ENCODE data around the gene FARSB. TPM values are rescaled to one million over a fixed set of nuclear protein-coding genes. Genes with fewer than 3 reads are reported as not detected.

FARSB gene
- total RNA-seq, 1 experiment from 2014 or later: 11.0 TPM

DNA sequence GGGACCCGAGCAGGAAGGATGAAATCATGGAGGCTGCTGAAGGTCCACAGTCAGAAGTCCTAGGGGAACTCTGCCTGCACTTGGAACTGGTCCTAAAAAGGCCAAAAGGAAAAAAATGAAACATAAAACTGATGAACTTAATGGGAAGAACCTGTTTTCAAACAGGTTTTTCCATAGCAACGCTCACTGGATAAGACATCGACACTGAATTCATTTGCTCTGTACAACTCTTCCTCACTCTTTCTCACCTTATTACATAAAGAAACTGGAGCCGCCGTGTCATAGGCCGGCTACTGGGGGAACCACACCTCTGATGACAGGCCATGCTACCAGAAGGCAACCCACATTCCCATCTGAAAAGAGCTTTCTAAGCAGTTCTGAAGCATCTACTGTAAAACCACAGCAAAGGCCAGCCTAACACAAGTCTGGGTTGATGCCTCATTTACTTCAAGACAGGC lies 83.6 kb downstream of the FARSB start:
- in situ Hi-C loops (cut with HindIII; ENCODE audit: low sequenced_read_pairs): no loop called here
- no peak for DNase-seq (ENCODE audit: low spot score)

DNA sequence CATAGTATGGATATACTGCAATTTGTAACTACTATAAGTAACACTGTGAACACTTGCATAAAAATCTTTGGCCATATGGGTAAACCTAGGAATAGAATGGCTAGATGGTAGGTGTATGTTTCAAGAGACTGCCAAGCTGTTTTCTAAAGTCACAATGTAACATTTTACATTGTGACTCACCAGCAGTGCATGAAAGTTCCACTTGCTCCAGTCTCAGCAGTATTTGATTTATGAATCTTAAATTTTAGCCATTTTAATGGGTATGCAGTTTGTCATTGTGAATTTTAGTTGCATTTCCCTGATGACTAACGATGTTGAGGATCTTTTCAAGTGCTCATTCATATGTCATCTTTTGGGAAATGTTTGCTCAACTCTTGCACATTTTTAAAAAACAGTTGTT lies 86.1 kb downstream of the FARSB start:
- in situ Hi-C loops (cut with HindIII; ENCODE audit: low sequenced_read_pairs): no loop called here
- no peak for DNase-seq (ENCODE audit: low spot score)

DNA sequence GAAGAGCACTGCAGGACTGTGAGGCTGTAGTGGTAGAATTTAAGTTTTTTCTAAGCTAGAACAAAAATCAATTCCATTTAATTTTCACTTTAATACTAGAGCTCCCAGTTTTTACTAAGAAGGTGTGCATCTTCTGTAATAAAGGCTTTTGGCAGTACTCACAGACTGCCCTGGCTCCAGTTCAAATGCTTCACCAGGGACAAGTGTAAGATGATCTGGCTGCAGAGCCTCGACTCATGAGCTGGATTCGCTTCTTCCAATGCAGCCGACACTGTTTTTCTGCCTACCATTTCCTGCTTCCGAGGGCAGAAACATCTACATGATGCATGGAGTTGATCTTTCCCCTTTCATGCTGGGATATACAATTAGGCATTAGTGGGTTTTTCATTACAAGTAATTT lies 87.0 kb downstream of the FARSB start:
- peak; percentile 87 for DNase-seq (ENCODE audit: low spot score)
- in situ Hi-C loops (cut with HindIII; ENCODE audit: low sequenced_read_pairs): no loop called here

DNA sequence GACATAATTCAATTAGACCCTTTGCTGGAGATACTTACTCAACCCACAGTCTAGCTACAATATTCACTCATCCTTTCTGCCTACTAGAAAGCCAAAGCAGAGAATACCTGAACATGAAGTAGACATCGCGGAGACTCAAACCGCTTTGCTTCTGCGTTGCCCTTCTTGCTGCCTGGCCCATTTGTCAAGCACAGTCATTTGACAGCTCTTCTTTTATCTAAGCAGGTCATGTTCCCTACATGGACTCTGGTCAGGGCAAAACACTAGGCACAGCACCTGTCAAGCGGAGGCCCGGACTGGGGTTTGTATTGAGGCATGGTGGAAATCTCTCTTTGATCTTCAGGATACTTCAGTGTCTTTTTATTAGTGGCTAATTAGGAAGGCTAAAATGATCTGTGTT lies 89.7 kb downstream of the FARSB start:
- in situ Hi-C loops (cut with HindIII; ENCODE audit: low sequenced_read_pairs): no loop called here

DNA sequence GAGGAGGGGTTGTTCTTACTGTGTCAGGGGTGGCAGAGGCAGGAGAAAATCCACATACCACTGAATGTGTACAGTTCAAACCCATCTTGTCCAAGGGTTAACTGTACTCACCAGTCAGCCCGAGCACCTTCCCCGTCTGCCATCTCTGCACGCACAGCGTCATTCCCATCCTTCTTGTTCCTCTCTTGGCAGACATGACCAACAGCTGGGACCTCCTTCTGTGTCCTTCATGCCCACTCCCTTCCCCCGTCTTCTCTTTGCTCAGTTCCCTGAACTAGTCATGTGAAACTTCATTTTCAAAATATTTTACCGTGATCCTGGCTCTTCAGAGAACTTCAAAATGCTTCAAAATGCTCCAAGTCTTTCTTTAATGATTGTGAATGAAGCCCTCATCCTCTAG lies 92.0 kb downstream of the FARSB start:
- no peak for DNase-seq (ENCODE audit: low spot score)
- in situ Hi-C loops (cut with HindIII; ENCODE audit: low sequenced_read_pairs): no loop called here

More for the DNA sequence above, 89.7 kb downstream of the FARSB start:
- no peak for DNase-seq (ENCODE audit: low spot score)

DNA sequence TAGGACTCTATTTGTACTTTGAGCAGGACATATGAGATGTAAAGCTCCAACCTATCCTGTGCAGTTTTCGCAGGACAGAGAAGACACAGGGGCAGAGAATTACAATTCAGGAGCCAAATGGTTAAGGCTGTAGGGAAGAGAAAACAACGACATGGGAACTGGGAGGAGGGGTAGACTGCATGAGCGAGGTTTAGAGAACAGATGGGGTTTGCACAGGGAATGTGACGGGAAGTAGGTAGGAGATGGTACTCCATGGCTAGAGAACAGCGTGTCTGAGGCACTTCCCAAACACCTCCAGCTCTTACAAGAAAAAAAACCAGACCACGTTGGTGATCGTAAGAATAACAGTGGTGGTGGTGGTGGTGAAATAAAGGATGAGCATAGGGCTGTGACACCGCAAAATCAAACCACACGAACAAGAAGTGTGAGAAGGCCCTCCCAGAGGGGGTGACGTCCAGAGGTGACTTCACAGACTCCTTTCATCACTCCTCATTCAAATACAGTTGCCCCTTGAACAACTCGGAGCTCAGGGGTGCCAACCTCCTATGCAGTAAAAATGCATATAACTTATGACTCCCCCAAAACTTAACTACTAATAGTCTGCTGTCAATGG lies 92.7 kb downstream of the FARSB start:
- in situ Hi-C loops (cut with HindIII; ENCODE audit: low sequenced_read_pairs): no loop called here
- DNase-seq (ENCODE audit: low spot score): peak; percentile 54

DNA sequence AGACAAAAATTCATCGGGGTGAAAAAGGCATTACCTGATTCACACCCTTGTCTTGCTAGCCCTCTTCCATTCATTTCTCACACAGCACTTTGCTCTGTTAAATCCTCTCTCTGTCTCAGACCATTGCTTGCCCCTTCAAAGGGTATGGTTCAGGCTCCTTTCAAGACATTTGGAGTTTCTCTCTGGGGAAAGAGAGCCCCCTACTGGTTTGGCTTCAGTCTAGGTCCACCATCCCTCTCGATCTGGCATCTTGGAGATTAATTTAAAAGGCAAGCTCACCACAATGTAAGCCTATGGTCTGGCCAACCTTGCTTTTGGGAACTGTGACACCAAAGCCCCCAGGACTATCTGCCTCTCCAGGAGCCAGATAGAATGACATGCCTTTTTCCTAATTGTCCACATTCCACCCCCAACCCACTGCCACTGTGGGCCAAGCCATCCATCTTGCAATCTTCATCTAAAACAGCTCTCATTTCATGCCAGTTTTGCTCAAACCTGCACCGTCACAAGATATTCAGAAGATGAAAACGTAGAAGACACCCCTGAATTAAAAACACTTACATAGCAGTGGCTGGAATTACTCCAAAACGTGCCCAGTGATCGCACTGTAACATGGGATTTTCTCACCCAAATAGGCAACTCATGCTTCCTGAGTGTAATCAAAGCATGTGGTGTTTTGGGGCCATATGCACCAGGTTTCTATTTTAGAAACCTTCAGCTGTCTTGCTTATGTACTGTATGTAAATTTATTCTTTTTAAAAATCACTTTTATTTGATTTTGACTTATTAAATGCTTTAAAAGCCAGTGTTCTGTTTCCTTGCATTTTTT lies 93.9 kb downstream of the FARSB start:
- in situ Hi-C loops (cut with HindIII; ENCODE audit: low sequenced_read_pairs): no loop called here
- DNase-seq (ENCODE audit: low spot score): peak; percentile 74

DNA sequence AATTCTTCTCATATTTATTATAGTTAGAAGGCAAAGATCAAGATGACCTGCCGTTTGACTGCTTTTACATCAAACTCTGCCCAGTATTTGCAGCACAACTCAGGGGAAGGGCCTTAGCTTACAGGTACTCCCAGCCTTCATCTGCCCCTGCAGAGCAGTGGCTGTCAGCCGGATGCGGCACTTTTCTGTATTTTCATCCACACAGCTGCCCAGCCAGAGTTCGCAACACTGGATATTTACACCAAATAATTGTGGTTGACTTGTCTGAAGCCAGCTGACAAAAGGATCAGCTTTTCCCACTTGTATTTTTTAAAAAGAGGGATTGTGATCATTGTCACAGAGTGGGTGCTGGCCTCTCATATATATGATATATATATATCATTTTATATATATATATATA lies 94.7 kb downstream of the FARSB start:
- in situ Hi-C loops (cut with HindIII; ENCODE audit: low sequenced_read_pairs): no loop called here
- no peak for DNase-seq (ENCODE audit: low spot score)

DNA sequence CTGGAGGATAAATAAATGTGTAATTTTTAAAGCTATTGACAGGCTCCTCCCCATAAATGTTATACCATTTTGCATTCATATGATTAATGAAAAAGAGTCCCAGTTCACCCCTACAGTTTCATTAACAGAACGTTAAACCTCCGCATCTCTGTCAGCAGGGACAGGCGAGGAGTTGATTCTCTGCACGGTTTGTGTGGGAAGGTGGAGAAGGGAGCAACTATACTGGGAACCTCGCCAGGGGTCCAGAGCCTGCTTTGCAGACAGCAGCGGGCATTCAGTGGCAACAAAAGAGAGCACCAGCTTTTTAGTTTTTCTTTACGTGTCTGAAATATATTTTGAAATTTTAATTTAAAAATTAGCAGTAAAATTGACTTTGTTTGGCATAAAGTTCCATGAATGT lies 101.4 kb downstream of the FARSB start:
- DNase-seq (ENCODE audit: low spot score): peak; percentile 30
- in situ Hi-C loops (cut with HindIII; ENCODE audit: low sequenced_read_pairs): no loop called here

DNA sequence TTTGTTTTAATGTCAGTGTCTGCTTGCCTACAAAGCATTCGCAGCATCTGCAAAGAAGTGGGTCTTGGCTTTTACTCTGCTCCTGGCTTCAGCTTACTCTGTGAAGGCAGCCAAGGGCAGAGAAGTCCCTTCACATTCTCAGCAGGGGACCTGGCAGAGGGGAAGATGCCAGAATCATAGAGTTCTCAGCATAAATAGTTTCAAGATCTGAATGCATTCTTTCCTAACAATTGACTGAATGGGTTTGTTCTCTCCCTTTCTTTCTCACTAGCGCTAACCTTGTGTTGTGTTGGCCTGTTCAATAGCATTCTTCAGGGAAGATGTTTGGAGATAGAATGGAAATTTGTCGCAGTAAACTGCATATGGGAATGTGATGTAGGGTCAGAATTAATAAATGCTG lies 106.9 kb downstream of the FARSB start:
- DNase-seq (ENCODE audit: low spot score): peak; percentile 83

DNA sequence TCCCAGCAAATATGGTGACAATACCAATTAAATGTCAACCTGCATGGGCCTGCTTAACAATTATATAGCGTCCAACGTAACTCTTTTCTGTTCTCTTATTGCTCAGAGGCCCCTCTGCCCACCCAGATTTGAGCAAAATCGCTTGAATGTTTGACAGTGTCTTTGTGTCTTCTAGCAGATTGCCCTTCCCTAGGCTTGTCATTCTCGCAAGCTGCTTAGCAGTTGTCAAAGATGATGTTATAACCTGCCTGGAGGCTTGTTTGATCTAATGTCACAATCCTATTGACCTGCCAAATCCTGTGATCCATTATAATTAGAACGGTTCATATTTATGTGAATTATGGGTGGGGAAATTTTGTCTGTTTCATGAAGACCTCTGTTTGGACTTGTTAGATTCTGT lies 108.8 kb downstream of the FARSB start:
- DNase-seq (ENCODE audit: low spot score): no peak
- in situ Hi-C loops (cut with HindIII; ENCODE audit: low sequenced_read_pairs): no loop called here

More for the DNA sequence above, 106.9 kb downstream of the FARSB start:
- in situ Hi-C loops (cut with HindIII; ENCODE audit: low sequenced_read_pairs): no loop called here

DNA sequence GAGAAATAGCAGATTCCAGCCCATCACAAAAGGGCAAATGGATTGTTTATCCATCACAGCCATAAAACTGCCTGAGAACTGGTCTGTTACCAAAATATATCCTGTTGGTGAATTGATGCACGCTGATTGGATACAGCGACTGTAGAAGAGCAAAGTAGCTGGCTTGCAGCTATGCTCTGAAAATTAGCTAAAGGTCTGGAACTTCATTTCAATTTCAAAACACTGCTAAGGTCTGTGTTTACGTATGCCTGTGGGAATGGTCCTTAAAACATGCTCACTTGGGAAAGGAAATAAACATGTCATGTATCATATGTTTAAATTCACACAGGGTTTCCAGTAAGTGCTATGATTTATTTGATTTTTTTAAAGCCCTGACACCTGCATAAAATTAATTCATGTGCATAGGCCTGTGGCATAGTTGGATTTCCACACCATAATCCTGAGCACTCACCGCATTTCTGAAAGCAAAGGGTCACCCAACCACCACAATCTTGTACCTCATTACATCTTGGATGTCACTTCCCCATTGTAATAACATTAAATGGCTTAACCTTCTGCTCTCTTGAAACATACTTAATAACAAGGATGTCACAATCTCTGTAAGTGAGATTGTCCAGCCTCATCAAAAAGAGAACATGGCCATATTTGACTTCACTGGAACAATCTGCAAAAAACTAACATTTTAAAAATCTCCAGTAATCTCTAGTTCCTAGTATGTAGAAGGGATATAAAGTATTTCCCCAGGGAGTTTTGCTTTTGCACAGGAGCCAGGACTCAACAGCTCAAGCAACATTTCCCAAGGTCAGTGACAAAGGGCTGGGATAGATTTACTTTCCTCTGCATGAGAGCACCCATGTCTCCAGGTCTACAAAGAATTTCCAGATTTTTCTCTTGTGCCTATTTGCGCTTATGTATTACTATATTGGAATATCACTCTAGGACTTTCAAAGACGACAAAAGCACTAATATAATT lies 109.8 kb downstream of the FARSB start:
- no peak for DNase-seq (ENCODE audit: low spot score)
- in situ Hi-C loops (cut with HindIII; ENCODE audit: low sequenced_read_pairs): no loop called here

DNA sequence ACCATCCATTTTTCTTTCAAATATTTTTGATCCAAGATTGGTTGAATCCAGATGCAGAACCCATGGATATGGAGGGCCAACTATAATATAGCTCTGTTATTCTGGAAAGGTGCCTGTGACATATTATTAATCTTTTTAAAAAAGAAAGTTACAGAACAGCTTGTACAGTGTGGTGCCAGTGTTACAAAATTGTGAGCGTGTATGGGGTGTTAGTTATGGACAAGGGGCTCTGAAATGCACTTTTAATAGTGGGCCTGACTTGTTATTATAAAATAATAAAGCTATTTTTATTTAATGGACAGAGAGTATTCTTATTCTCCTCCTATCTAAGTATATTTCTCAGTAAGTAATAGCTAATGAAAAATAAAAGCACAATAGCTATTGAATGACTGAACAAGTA lies 111.2 kb downstream of the FARSB start:
- no peak for DNase-seq (ENCODE audit: low spot score)
- in situ Hi-C loops (cut with HindIII; ENCODE audit: low sequenced_read_pairs): no loop called here

DNA sequence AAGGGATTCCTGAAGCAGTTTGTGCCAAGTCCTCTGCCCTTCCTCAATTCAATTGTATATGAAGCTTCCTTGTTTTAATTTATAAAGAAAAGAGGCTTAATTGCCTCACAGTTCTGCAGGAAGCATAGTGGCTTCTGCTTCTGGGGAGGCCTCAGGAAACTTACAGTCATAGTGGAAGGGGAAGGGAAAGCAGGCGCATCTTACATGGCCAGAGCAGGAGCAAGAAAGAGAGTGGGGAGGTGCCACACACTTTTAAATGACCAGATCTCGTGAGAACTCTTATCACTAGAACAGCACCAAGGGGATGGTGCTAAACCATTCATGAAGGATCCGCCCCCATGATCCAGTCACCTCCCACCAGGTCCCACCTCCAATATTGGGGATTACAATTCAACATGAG lies 117.4 kb downstream of the FARSB start:
- no peak for DNase-seq (ENCODE audit: low spot score)
- in situ Hi-C loops (cut with HindIII; ENCODE audit: low sequenced_read_pairs): no loop called here

DNA sequence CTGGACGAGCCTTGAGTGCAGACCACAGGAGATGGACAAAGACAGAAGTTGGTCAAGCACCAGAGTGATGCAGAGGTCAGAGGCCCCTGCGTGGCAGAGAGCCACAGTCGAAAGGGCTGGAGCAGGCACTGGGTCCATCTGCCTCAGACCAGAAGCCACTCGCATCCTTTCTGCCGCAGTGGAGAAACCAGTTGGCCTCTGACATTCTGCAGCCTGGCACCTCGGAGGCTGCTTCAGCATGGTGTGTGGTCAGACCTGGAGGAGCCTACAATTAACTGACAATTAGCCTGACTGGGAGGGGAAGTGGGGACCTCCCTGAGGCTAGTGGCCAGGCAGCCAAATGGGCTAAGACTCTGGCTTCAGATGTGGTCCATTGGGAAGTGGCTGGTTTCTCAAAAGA lies 120.4 kb downstream of the FARSB start:
- peak; percentile 54 for DNase-seq (ENCODE audit: low spot score)
- in situ Hi-C loops (cut with HindIII; ENCODE audit: low sequenced_read_pairs): no loop called here

DNA sequence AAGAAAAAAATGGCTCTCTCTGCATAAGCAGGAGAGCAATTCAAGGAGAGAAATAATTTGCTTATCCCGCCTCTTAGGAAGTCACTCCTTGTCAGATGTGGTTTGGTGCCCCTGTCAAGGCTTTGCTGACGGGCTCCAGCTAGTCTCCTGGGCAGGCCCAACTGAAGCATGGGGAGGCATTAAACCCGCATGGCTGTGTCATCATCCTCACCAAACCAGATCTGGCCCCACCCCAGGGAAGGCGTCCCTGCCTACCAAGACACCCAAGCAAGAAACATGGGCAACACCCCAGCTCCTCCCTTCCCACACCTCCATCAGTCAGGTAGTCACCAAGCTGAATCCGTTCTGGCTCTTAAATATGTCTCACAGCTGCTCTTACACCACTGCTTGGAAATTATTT lies 123.6 kb downstream of the FARSB start:
- in situ Hi-C loops (cut with HindIII; ENCODE audit: low sequenced_read_pairs): no loop called here
- DNase-seq (ENCODE audit: low spot score): no peak

DNA sequence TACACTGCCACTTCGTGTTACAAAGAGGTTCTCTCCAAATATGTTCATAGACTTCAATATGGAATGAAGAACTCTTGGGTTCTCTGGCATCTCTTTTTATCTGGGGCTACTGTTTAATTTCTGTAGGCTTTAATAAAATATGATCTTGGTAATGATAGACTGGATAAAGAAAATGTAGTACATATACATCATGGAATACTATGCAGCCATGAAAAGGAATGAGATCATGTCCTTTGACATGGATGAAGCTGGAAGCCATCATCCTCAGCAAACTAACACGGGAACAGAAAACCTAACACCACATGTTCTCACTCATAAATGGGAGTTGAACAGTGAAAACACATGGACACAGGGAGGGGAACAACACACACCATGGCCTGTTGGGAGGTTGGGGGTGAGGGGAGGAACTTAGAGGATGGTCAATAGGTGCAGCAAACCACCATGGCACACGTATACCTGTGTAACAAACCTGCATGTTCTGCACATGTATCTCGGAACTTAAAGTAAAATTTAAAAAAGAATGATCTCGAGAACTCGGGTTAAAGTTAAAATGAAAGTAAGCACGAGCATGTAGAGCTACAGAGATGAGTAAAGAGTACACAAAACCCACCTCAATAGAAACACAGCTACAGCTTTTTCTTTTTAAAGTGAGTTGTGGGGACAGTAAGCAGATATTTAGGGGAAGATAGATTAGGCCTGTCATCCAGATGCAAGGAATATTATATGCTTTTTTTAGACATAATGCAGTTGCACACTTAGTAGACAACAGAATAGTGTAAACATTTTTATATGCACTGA lies 129.2 kb downstream of the FARSB start:
- in situ Hi-C loops (cut with HindIII; ENCODE audit: low sequenced_read_pairs): no loop called here
- DNase-seq (ENCODE audit: low spot score): no peak

DNA sequence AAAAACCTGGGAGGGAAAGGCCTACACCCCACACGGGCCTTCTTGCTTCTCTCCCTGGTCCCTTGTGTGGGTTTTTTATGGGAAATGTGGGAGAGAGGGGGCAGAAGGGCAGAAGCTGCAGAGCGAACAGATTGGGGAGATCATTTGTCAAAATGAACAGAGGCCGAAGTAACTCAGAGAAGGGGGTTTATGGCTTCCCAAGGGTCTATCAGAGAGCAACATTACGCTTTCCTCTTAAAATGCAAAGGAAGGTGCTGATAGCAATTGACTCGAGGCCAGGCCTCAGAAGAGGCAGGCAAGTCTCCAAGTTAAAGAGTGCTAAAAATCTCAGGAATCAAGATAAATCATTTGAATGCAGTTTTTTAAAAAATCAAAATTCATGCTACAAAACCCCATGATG lies 130.1 kb downstream of the FARSB start:
- in situ Hi-C loops (cut with HindIII; ENCODE audit: low sequenced_read_pairs): no loop called here

More for the DNA sequence above, 130.1 kb downstream of the FARSB start:
- no peak for DNase-seq (ENCODE audit: low spot score)
